Testis (tissue), 2 donors: ENCODE data around the gene SLC24A2.

Experiments used
- POLR2A ChIP-seq: fragments of 450-650 bp; IDR thresholded peaks from one replicate; pipeline ENCODE4 v1.6.1; 2017; ENCODE audit warnings: antibody characterized with exemption, mild to moderate bottlenecking, moderate library complexity
- TF ChIP-seq, protein P1 (sequence below), 3 experiments: fragments of 450-650 bp in 2 of 3; fragments of 200-600 bp in 1 of 3; sonication (generic) in 1 of 3; IDR thresholded peaks; one replicate each; pipeline ENCODE4 v1.5.1; 2016 to 2019; ENCODE audit warnings: antibody characterized with exemption in 3 of 3, mild to moderate bottlenecking in 2 of 3, moderate library complexity in 1 of 3

DNA sequence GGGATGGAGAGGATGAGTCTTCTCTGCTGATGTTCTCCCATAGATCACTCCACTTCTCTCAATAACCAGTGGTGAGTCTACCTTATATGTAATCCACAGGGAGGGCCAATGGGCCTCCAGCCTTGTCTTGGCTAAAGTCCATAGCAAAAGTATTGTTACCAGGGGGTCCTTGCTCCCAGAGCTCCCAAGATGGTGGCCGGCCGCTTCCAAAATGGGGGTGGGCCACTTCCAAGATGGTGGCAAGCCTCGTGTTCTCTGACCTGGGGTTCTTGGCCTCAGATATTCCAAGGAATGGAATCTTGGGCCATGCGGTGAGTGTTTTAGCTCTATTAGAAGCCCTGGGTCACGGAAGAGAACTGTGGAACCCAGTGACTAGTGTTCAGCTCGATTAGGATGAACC is 12.0 kb upstream of the SLC24A2 start:
- no peak for TF ChIP-seq POLR2A
- TF ChIP-seq, protein P1, sequence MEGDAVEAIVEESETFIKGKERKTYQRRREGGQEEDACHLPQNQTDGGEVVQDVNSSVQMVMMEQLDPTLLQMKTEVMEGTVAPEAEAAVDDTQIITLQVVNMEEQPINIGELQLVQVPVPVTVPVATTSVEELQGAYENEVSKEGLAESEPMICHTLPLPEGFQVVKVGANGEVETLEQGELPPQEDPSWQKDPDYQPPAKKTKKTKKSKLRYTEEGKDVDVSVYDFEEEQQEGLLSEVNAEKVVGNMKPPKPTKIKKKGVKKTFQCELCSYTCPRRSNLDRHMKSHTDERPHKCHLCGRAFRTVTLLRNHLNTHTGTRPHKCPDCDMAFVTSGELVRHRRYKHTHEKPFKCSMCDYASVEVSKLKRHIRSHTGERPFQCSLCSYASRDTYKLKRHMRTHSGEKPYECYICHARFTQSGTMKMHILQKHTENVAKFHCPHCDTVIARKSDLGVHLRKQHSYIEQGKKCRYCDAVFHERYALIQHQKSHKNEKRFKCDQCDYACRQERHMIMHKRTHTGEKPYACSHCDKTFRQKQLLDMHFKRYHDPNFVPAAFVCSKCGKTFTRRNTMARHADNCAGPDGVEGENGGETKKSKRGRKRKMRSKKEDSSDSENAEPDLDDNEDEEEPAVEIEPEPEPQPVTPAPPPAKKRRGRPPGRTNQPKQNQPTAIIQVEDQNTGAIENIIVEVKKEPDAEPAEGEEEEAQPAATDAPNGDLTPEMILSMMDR (IDR thresholded peaks at IDR 0.05) = no peak
